Small intestine (tissue), 7 donors: ENCODE measurements around the gene DPP6. TPM values are rescaled to one million over a fixed set of nuclear protein-coding genes. Genes with fewer than 3 reads are reported as not detected.

ENCODE experiments used
- DNase-seq, 2 donors: peaks; one replicate each; pipeline versions ENCODE4 v3.0.0 to v3.0.0-alpha.2; 2013
- FAIRE-seq: peaks from 2 replicates; lab custom pipeline; 2012; peaks lifted over from hg19 to GRCh38; lab: Jason Lieb, UNC
- H3K27ac ChIP-seq, 3 donors: one replicate each; pipeline ENCODE4 v1.5.1; 2013; ENCODE audit warnings: low read length in 2 of 3, mild to moderate bottlenecking in 2 of 3, control low read depth in 1 of 3, inconsistent platforms in 1 of 3, low read depth in 1 of 3, moderate library complexity in 1 of 3
- H3K27me3 ChIP-seq, 3 donors: one replicate each; pipeline ENCODE4 v1.6.1; 2013; ENCODE audit warnings: low read length in 3 of 3, inconsistent platforms in 1 of 3; ENCODE audit not compliant: control insufficient read depth in 3 of 3, insufficient read depth in 3 of 3
- H3K36me3 ChIP-seq, 3 donors: one replicate each; pipeline ENCODE4 v1.6.1; 2013; ENCODE audit warnings: low read length in 3 of 3, inconsistent platforms in 1 of 3, low read depth in 1 of 3, mild to moderate bottlenecking in 1 of 3, moderate library complexity in 1 of 3; ENCODE audit not compliant: control insufficient read depth in 3 of 3, insufficient read depth in 2 of 3
- H3K4me1 ChIP-seq, 3 donors: one replicate each; pipeline ENCODE4 v1.6.1; 2013; ENCODE audit warnings: low read length in 2 of 3, inconsistent platforms in 1 of 3, low read depth in 1 of 3, mild to moderate bottlenecking in 1 of 3, moderate library complexity in 1 of 3; ENCODE audit not compliant: control insufficient read depth in 3 of 3, insufficient read depth in 2 of 3
- H3K4me3 ChIP-seq, 3 donors: one replicate each; pipeline ENCODE4 v1.5.1; 2013; ENCODE audit warnings: low read length in 3 of 3, control low read depth in 1 of 3, inconsistent platforms in 1 of 3, low read depth in 1 of 3, mild to moderate bottlenecking in 1 of 3, moderate library complexity in 1 of 3
- H3K9me3 ChIP-seq, 2 donors: one replicate each; pipeline ENCODE4 v1.6.1; 2013; ENCODE audit warnings: low read depth in 1 of 2, low read length in 1 of 2; ENCODE audit not compliant: control insufficient read depth in 2 of 2, insufficient read depth in 1 of 2
- WGBS, 3 donors: extraction: QIAGEN DNeasy Blood & Tissue Kit; methylation state at CpG; one replicate each; pipeline ENCODE4 v1.1.7; 2013; 5-methylcytosine and 5-hydroxymethylcytosine counted together
- polyA plus RNA-seq, 4 donors: library from polyadenylated mRNA; stranded (reverse) in 3 of 4; unstranded in 1 of 4; fragments of 200-250 nt in 3 of 4; fragments of 120-200 nt in 1 of 4; gene quantifications; one replicate each; pipeline versions ENCODE4 v1.2.1 to v1.2.3, GENCODE V29; 2013
- donor health status: healthy with polysubstance abuse.
- donor health status: control.
- donor health status: control.
- donor health status: Bipolar disorder and iron deficiency.
- donor health status: healthy.

Gene DPP6
- polyA plus RNA-seq, 4 donors = 0.80 to 1.8 TPM; not detected in 2

- Histone ChIP-seq H3K4me3 (no peak overlapping the region), H3K4me1 (no peaks in the 10 kb centered on the region), H3K9me3 (no peaks in the 10 kb centered on the region), H3K27me3 (peaks cover 0 to 6% (median 0%) of the 10 kb centered on the region in 3 donors), H3K27ac (no peak overlapping the region), H3K36me3 (no peaks in the 10 kb centered on the region)
- WGBS, 3 donors = 69 to 84% (median 83%) methylated on average over 10 of the region's 10 CpGs
- no peak for FAIRE-seq
- no peak for DNase-seq
Measured at GRCh38 chr7:154873500-154874121, 821.4 kb downstream of the DPP6 start.

- DNase-seq = no peak
- FAIRE-seq = no peak
- H3K4me3 ChIP-seq = no peak overlapping the region
- 33 to 36% (median 35%) methylated on average over 10 of the region's 10 CpGs for WGBS, 3 donors
- no peaks in the 10 kb centered on the region for H3K36me3 ChIP-seq
- H3K27ac ChIP-seq = no peak overlapping the region
- no peaks in the 10 kb centered on the region for H3K9me3 ChIP-seq
- H3K27me3 ChIP-seq = no peaks in the 10 kb centered on the region
- no peaks in the 10 kb centered on the region for H3K4me1 ChIP-seq
Measured at GRCh38 chr7:154874409-154875113, 822.4 kb downstream of the DPP6 start.

GRCh38 chr7:154875297-154875696 is 823.1 kb downstream of the DPP6 start:
- H3K9me3 ChIP-seq = no peaks in the 10 kb centered on the region
- no peak overlapping the region for H3K4me3 ChIP-seq
- no peak for DNase-seq
- no peak overlapping the region for H3K27ac ChIP-seq
- H3K36me3 ChIP-seq = no peaks in the 10 kb centered on the region
- H3K4me1 ChIP-seq = no peaks in the 10 kb centered on the region
- no peaks in the 10 kb centered on the region for H3K27me3 ChIP-seq
- 86 to 92% (median 86%) methylated on average over 13 of the region's 13 CpGs for WGBS, 3 donors
- no peak for FAIRE-seq

GRCh38 chr7:154876516-154876915 is 824.3 kb downstream of the DPP6 start:
- WGBS, 3 donors = 70 to 81% (median 75%) methylated on average over 5 of the region's 5 CpGs
- H3K27ac ChIP-seq = no peak overlapping the region
- no peaks in the 10 kb centered on the region for H3K36me3 ChIP-seq
- no peak for DNase-seq
- no peaks in the 10 kb centered on the region for H3K4me1 ChIP-seq
- no peak for FAIRE-seq
- H3K4me3 ChIP-seq = no peak overlapping the region
- no peaks in the 10 kb centered on the region for H3K27me3 ChIP-seq
- H3K9me3 ChIP-seq = no peaks in the 10 kb centered on the region

- DNase-seq = no peak
- no peak overlapping the region for H3K27ac ChIP-seq
- no peak overlapping the region for H3K4me3 ChIP-seq
- no peaks in the 10 kb centered on the region for H3K36me3 ChIP-seq
- no peaks in the 10 kb centered on the region for H3K9me3 ChIP-seq
- 82 to 87% (median 86%) methylated on average over 9 of the region's 9 CpGs for WGBS, 3 donors
- no peaks in the 10 kb centered on the region for H3K27me3 ChIP-seq
- H3K4me1 ChIP-seq = no peaks in the 10 kb centered on the region
- FAIRE-seq = no peak
Measured at GRCh38 chr7:154877031-154877430, 824.8 kb downstream of the DPP6 start.

GRCh38 chr7:154879629-154880028 is 827.4 kb downstream of the DPP6 start:
- H3K27ac ChIP-seq = no peak overlapping the region
- no peaks in the 10 kb centered on the region for H3K36me3 ChIP-seq
- DNase-seq = peak in 1 of 2 donors; percentile 4
- no peaks in the 10 kb centered on the region for H3K4me1 ChIP-seq
- 38 to 52% (median 45%) methylated on average over 11 of the region's 11 CpGs for WGBS, 3 donors
- H3K4me3 ChIP-seq = no peak overlapping the region
- H3K27me3 ChIP-seq = no peaks in the 10 kb centered on the region
- no peaks in the 10 kb centered on the region for H3K9me3 ChIP-seq
- no peak for FAIRE-seq

GRCh38 chr7:154880513-154880912 is 828.3 kb downstream of the DPP6 start:
- H3K27me3 ChIP-seq = no peaks in the 10 kb centered on the region
- no peaks in the 10 kb centered on the region for H3K9me3 ChIP-seq
- no peak overlapping the region for H3K4me3 ChIP-seq
- H3K4me1 ChIP-seq = no peaks in the 10 kb centered on the region
- DNase-seq (no peak), FAIRE-seq (no peak)
- no peak overlapping the region for H3K27ac ChIP-seq
- H3K36me3 ChIP-seq = no peaks in the 10 kb centered on the region
- WGBS, 3 donors = 81 to 92% (median 91%) methylated on average over 9 of the region's 9 CpGs

- Histone ChIP-seq H3K4me3 (no peak overlapping the region), H3K27me3 (no peaks in the 10 kb centered on the region), H3K36me3 (no peaks in the 10 kb centered on the region), H3K27ac (no peak overlapping the region), H3K4me1 (no peaks in the 10 kb centered on the region), H3K9me3 (no peaks in the 10 kb centered on the region)
- FAIRE-seq (no peak), DNase-seq (no peak)
- WGBS, 3 donors = 67 to 78% (median 78%) methylated on average over 9 of the region's 9 CpGs
Measured at GRCh38 chr7:154881026-154881425, 828.8 kb downstream of the DPP6 start.
